Measurements from ENCODE around the gene DIO2. TPM values are rescaled to one million over a fixed set of nuclear protein-coding genes. Genes with fewer than 3 reads are reported as not detected.

Gene DIO2
- total RNA-seq, 1 donor from 2014 or later: 0.07 TPM

GRCh38 chr14:80152763-80153162, 58.5 kb downstream of the DIO2 start:
- Mint-ChIP-seq H3K27me3 (ENCODE audit: insufficient read depth, low read depth) (no peaks in the 10 kb centered on the region), H3K27ac (no peak overlapping the region), H3K36me3 (no peaks in the 10 kb centered on the region), H3K9me3 (no peaks in the 10 kb centered on the region), H3K4me3 (no peak overlapping the region), H3K4me1 (no peaks in the 10 kb centered on the region)
- Histone ChIP-seq H3K79me2 (ENCODE audit: low read depth) (no peaks in the 10 kb centered on the region), H3K9me3 (ENCODE audit: low read depth) (no peaks in the 10 kb centered on the region), H3K4me3 (no peak overlapping the region), H3K36me3 (no peaks in the 10 kb centered on the region), H3K4me1 (no peaks in the 10 kb centered on the region), H3K27me3 (no peaks in the 10 kb centered on the region), H3F3A (ENCODE audit: low read depth) (no peaks in the 10 kb centered on the region), H4K20me1 (ENCODE audit: low read depth) (no peaks in the 10 kb centered on the region), H3K27ac (no peak overlapping the region), H3K9ac (no peak overlapping the region), H2AFZ (replicated peaks) (no peak overlapping the region), H3K4me2 (no peak overlapping the region)
- TF ChIP-seq EZH2phosphoT487 (IDR thresholded peaks at IDR 0.05) (no peak), EZH2 (IDR thresholded peaks at IDR 0.05) (no peak), CTCF (IDR thresholded peaks at IDR 0.05) (no peak)
- DNase-seq (ENCODE audit: low spot score): no peak

DNA sequence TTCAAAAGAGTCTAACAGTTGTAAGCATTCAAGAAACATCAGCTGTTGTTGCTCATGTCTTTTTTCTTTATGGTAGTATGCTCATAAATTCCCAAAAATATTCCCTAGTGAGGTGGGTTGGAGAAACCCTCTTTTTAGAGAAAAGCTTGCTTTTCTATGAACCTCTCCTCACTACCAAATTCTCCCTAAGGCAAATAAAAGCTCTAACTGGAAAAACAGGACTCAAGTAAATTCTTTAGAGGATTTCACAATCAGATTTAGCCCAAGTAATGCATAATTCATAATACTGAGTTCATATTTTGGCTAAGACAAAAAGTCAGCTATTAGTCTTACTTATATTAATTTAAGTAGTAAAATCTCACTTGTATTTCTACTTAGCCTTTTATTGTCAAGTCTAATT, 59.1 kb downstream of the DIO2 start:
- no peaks in the 10 kb centered on the region for H3K36me3 ChIP-seq

DNA sequence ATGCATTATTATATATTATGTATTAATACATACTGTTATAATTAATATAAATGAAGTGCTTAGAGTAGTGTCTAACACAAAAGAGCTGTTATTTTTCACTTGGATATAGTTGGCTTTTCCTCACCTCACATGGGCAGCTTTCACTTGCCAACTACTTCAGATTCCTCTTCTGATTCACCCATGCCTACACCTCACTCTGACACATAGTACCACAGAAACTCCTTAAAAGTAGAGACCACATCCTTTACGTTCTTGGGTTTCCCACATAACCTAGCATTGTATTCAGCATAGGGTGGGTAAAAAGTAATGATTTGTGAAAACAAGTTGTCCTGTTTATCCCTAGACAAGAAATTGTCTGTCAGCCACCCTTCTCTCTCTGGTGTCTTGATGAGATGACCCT, 61.0 kb downstream of the DIO2 start:
- Mint-ChIP-seq H3K4me3 (no peak overlapping the region), H3K27me3 (ENCODE audit: insufficient read depth, low read depth) (no peaks in the 10 kb centered on the region), H3K36me3 (no peaks in the 10 kb centered on the region), H3K27ac (no peak overlapping the region), H3K4me1 (no peaks in the 10 kb centered on the region), H3K9me3 (no peaks in the 10 kb centered on the region)
- Histone ChIP-seq H3K36me3 (no peaks in the 10 kb centered on the region), H3K4me1 (no peaks in the 10 kb centered on the region), H3K4me3 (no peak overlapping the region), H3K4me2 (no peak overlapping the region), H3K79me2 (ENCODE audit: low read depth) (no peaks in the 10 kb centered on the region), H4K20me1 (ENCODE audit: low read depth) (no peaks in the 10 kb centered on the region), H3K27me3 (no peaks in the 10 kb centered on the region), H3F3A (ENCODE audit: low read depth) (no peaks in the 10 kb centered on the region), H2AFZ (replicated peaks) (no peak overlapping the region), H3K27ac (no peak overlapping the region), H3K9me3 (ENCODE audit: low read depth) (no peaks in the 10 kb centered on the region), H3K9ac (no peak overlapping the region)
- DNase-seq (ENCODE audit: low spot score): no peak
- TF ChIP-seq EZH2 (IDR thresholded peaks at IDR 0.05): no peak
- no peak for TF ChIP-seq EZH2phosphoT487 (IDR thresholded peaks at IDR 0.05)
- no peak for TF ChIP-seq CTCF (IDR thresholded peaks at IDR 0.05)

More for the DNA sequence above, 59.1 kb downstream of the DIO2 start:
- H3K4me3 Mint-ChIP-seq: no peak overlapping the region
- TF ChIP-seq CTCF (IDR thresholded peaks at IDR 0.05) (no peak), EZH2phosphoT487 (IDR thresholded peaks at IDR 0.05) (no peak), EZH2 (IDR thresholded peaks at IDR 0.05) (no peak)
- H3K4me1 Mint-ChIP-seq: no peaks in the 10 kb centered on the region
- no peaks in the 10 kb centered on the region for H3K4me1 ChIP-seq
- DNase-seq (ENCODE audit: low spot score): no peak
- H3K79me2 ChIP-seq (ENCODE audit: low read depth): no peaks in the 10 kb centered on the region
- no peaks in the 10 kb centered on the region for H3K27me3 Mint-ChIP-seq (ENCODE audit: insufficient read depth, low read depth)
- no peaks in the 10 kb centered on the region for H3F3A ChIP-seq (ENCODE audit: low read depth)
- no peaks in the 10 kb centered on the region for H4K20me1 ChIP-seq (ENCODE audit: low read depth)
- H3K9me3 Mint-ChIP-seq: no peaks in the 10 kb centered on the region
- no peak overlapping the region for H2AFZ ChIP-seq (replicated peaks)
- H3K27ac Mint-ChIP-seq: no peak overlapping the region
- no peaks in the 10 kb centered on the region for H3K36me3 Mint-ChIP-seq
- no peak overlapping the region for H3K4me2 ChIP-seq
- H3K27me3 ChIP-seq: no peaks in the 10 kb centered on the region
- H3K27ac ChIP-seq: no peak overlapping the region
- H3K9ac ChIP-seq: no peak overlapping the region
- no peaks in the 10 kb centered on the region for H3K9me3 ChIP-seq (ENCODE audit: low read depth)
- H3K4me3 ChIP-seq: no peak overlapping the region

All from neural progenitor cell (in vitro differentiated cells).